ENCODE measurements around the gene SLC4A1AP. TPM values are rescaled to one million over a fixed set of nuclear protein-coding genes. Genes with fewer than 3 reads are reported as not detected.

Gene SLC4A1AP
- total and polyA plus RNA-seq, 2 experiments from 2014 or later, result 24.3 to 29.2 TPM

GRCh38 chr2:27715318-27716210 lies 51.9 kb downstream of the SLC4A1AP start:
- Histone ChIP-seq H3K4me3 (peak overlapping the region; percentile 93), H3K79me2 (replicated peaks; ENCODE audit: insufficient read depth) (no peaks in the 10 kb centered on the region), H2AFZ (peak overlapping the region; percentile 98), H3K4me2 (peak overlapping the region; percentile 96), H3K9me2 (ENCODE audit: insufficient read depth) (no peaks in the 10 kb centered on the region), H3K36me3 (ENCODE audit: insufficient read depth) (no peaks in the 10 kb centered on the region), H3K27me3 (ENCODE audit: insufficient read depth) (peaks cover 26% of the 10 kb centered on the region; the same call in 1 of the 2 replicates), H4K20me1 (replicated peaks; ENCODE audit: insufficient read depth) (no peaks in the 10 kb centered on the region), H3K27ac (ENCODE audit: low read depth) (no peak overlapping the region), H3F3A (replicated peaks; ENCODE audit: low read depth) (no peaks in the 10 kb centered on the region; the same call in 1 of the 2 replicates), H3K4me1 (ENCODE audit: insufficient read depth) (0 out of 2 replicates have a peak, but pooled peaks cover 7% of the 10 kb centered on the region)
- TF ChIP-seq ZNF114 (CRISPR knock-in tag; IDR thresholded peaks at IDR 0.05) (no peak), CREB1 (CRISPR knock-in tag; IDR thresholded peaks at IDR 0.05; ENCODE audit: low read depth) (0 out of 2 replicates have a peak, but pooled peaks have one; percentile 21), EZH2 (IDR thresholded peaks at IDR 0.05; ENCODE audit: low read depth, unreplicated experiment) (peak; percentile 33)
- H3K4me3 Mint-ChIP-seq, result peak overlapping the region; percentile 86
- no peak overlapping the region for H3K27ac Mint-ChIP-seq
- H3K27me3 Mint-ChIP-seq (ENCODE audit: insufficient read depth, low read depth, poor library complexity), result peaks cover 11% of the 10 kb centered on the region
- ATAC-seq, result peak; percentile 44
- H3K9me3 Mint-ChIP-seq, result peaks cover 3% of the 10 kb centered on the region; the same call in 1 of the 3 replicates
- H3K36me3 Mint-ChIP-seq (ENCODE audit: low read depth), result no peaks in the 10 kb centered on the region; the same call in 2 of the 3 replicates
- H3K4me1 Mint-ChIP-seq, result peaks cover 20% of the 10 kb centered on the region
- peak; percentile 76 for DNase-seq (ENCODE audit: low spot score)

- H3K27me3 Mint-ChIP-seq (ENCODE audit: insufficient read depth, low read depth, poor library complexity), result peaks cover 13% of the 10 kb centered on the region
- H3K4me3 ChIP-seq, result peak overlapping the region; percentile 74
- H3K4me3 Mint-ChIP-seq, result peak overlapping the region; percentile 73
- DNase-seq (ENCODE audit: low spot score) (peak; percentile 65), ATAC-seq (peak; percentile 47)
- H4K20me1 ChIP-seq (replicated peaks; ENCODE audit: insufficient read depth), result no peaks in the 10 kb centered on the region
- 0 out of 2 replicates have a peak, but pooled peaks cover 7% of the 10 kb centered on the region for H3K4me1 ChIP-seq (ENCODE audit: insufficient read depth)
- H2AFZ ChIP-seq, result peak overlapping the region; percentile 99
- peaks cover 3% of the 10 kb centered on the region; the same call in 1 of the 3 replicates for H3K9me3 Mint-ChIP-seq
- no peaks in the 10 kb centered on the region for H3K9me2 ChIP-seq (ENCODE audit: insufficient read depth)
- H3K27ac ChIP-seq (ENCODE audit: low read depth), result no peak overlapping the region
- peak overlapping the region; percentile 51; the same call in 1 of the 2 replicates for H3K27ac Mint-ChIP-seq
- H3K27me3 ChIP-seq (ENCODE audit: insufficient read depth), result peaks cover 26% of the 10 kb centered on the region; the same call in 1 of the 2 replicates
- H3K36me3 ChIP-seq (ENCODE audit: insufficient read depth), result no peaks in the 10 kb centered on the region
- TF ChIP-seq EZH2 (IDR thresholded peaks at IDR 0.05; ENCODE audit: low read depth, unreplicated experiment), result no peak
- TF ChIP-seq EZH2phosphoT487 (IDR thresholded peaks at IDR 0.05; ENCODE audit: unreplicated experiment), result no peak
- no peak for TF ChIP-seq JUNB (IDR thresholded peaks at IDR 0.05; ENCODE audit: unreplicated experiment)
- TF ChIP-seq REST (IDR thresholded peaks at IDR 0.05; ENCODE audit: unreplicated experiment), result no peak
- TF ChIP-seq CTCF (conservative IDR thresholded peaks at IDR 0.05; ENCODE audit: low read depth in 2 of 2), result no peak
- TF ChIP-seq POLR2AphosphoS5 (IDR thresholded peaks at IDR 0.05; ENCODE audit: low read depth), result no peak
- no peak for TF ChIP-seq ZNF114 (CRISPR knock-in tag; IDR thresholded peaks at IDR 0.05)
- TF ChIP-seq STAT1 (IDR thresholded peaks at IDR 0.05; ENCODE audit: unreplicated experiment), result no peak
- TF ChIP-seq ZNF331 (CRISPR knock-in tag; IDR thresholded peaks at IDR 0.05; ENCODE audit: low read depth), result no peak
- TF ChIP-seq NANOG (IDR thresholded peaks at IDR 0.05; ENCODE audit: borderline replicate concordance), result no peak
- H3K4me2 ChIP-seq, result peak overlapping the region; percentile 96
- H3F3A ChIP-seq (replicated peaks; ENCODE audit: low read depth), result no peaks in the 10 kb centered on the region; the same call in 1 of the 2 replicates
- H3K4me1 Mint-ChIP-seq, result peaks cover 24% of the 10 kb centered on the region
- no peaks in the 10 kb centered on the region; the same call in 2 of the 3 replicates for H3K36me3 Mint-ChIP-seq (ENCODE audit: low read depth)
- no peaks in the 10 kb centered on the region for H3K79me2 ChIP-seq (replicated peaks; ENCODE audit: insufficient read depth)
Observed at GRCh38 chr2:27716301-27717069, 52.8 kb downstream of the SLC4A1AP start.

All from GM23338 (cell line).